Heart left ventricle (tissue), 16 donors: ENCODE data around the gene OR14A16. TPM values are rescaled to one million over a fixed set of nuclear protein-coding genes. Genes with fewer than 3 reads are reported as not detected.

Experiments
- ATAC-seq, 4 donors: fragments of 200-7000 bp; cut with Tn5 transposase; one replicate each; pipeline ENCODE4 v1.9.1; 2020 to 2022; ENCODE audit warnings: moderate library complexity in 4 of 4, mild to moderate bottlenecking in 3 of 4, moderate number of reproducible peaks in 1 of 4
- DNase-seq, 5 donors: peaks; one replicate each; pipeline ENCODE4 v3.0.0-alpha.2; 2020
- H3K27ac ChIP-seq, 12 donors: fragments of 200-600 bp; sonication (generic) in 4 of 12; one replicate each; pipeline versions ENCODE4 v1.5.0 to v1.8.0; 2016 to 2022; ENCODE audit warnings: mild to moderate bottlenecking in 2 of 12
- H3K27me3 ChIP-seq, 9 donors: fragments of 200-600 bp; sonication (generic) in 2 of 9; one replicate each; pipeline versions ENCODE4 v1.5.1 to v1.8.0; 2016 to 2022; ENCODE audit warnings: mild to moderate bottlenecking in 3 of 9
- H3K36me3 ChIP-seq, 9 donors: fragments of 200-600 bp; sonication (generic) in 2 of 9; one replicate each; pipeline versions ENCODE4 v1.5.0 to v1.8.0; 2018 to 2022; ENCODE audit warnings: mild to moderate bottlenecking in 2 of 9
- H3K4me1 ChIP-seq, 12 donors: fragments of 200-600 bp; sonication (generic) in 4 of 12; one replicate each; pipeline versions ENCODE4 v1.5.0 to v1.8.0; 2016 to 2022; ENCODE audit warnings: mild to moderate bottlenecking in 3 of 12
- H3K4me3 ChIP-seq, 12 donors: fragments of 200-600 bp; sonication (generic) in 4 of 12; one replicate each; pipeline versions ENCODE4 v1.5.0 to v1.8.0; 2017 to 2022; ENCODE audit warnings: mild to moderate bottlenecking in 9 of 12, moderate library complexity in 4 of 12
- H3K9me3 ChIP-seq, 12 donors: fragments of 200-600 bp; sonication (generic) in 4 of 12; one replicate each; pipeline versions ENCODE4 v1.5.0 to v1.8.0; 2016 to 2022; ENCODE audit warnings: mild to moderate bottlenecking in 1 of 12
- POLR2A ChIP-seq, 2 donors: fragments of 450-650 bp; IDR thresholded peaks; one replicate each; pipeline ENCODE4 v1.6.1; 2017; ENCODE audit warnings: antibody characterized with exemption in 2 of 2, mild to moderate bottlenecking in 2 of 2, moderate library complexity in 2 of 2
- WGBS, 4 donors: extraction: QIAGEN DNeasy Blood & Tissue Kit in 2 of 4; methylation state at CpG; one replicate each; pipeline versions ENCODE4 v1.1.5 to v1.1.7; 2013 to 2018; 5-methylcytosine and 5-hydroxymethylcytosine counted together
- intact Hi-C, 10 donors: fragments of 100-400 bp; cut with DNase I; formaldehyde crosslinking; loops; one replicate each; pipeline versions ENCODE4 v1.11.1 to v1.14.2; 2022
- polyA plus RNA-seq, 2 donors: library from polyadenylated mRNA; stranded (reverse); fragments of 200-250 nt; gene quantifications; one replicate each; pipeline ENCODE4 v1.2.3, GENCODE V29; 2013
- total RNA-seq, 9 donors: library from RNA; depleted of rRNA in 2 of 9; stranded (reverse); fragments of >200 nt in 2 of 9; fragmentation: NEBNext Ultra II Directional in 3 of 9; extraction: Animal tissue kit (Norgen Biotek cat#: 25700) in 3 of 9; gene quantifications; one replicate each; pipeline versions ENCODE4 v1.1.0 to v1.2.4, GENCODE V29; 2016 to 2023
- TF ChIP-seq, protein P1 (sequence below), 12 donors: fragments of 200-600 bp; sonication (generic) in 4 of 12; IDR thresholded peaks; one replicate each; pipeline versions ENCODE4 v1.5.0 to v1.8.0; 2018 to 2022; ENCODE audit warnings: antibody characterized with exemption in 12 of 12, mild to moderate bottlenecking in 5 of 12
- donor health status: ischemic (EF 13 %, LVEDD 7.1; RV severe dilation, severe dysfunction).
- donor health status: healthy with polysubstance abuse.
- donor health status: DM: no; HTN: yes; CAD: no.
- donor health status: DM: no; HTN: no; CAD: no.
- donor health status: ischemic (EF 25% LVEDD 6.9; RV normal size, moderate dysfunction).
- donor health status: ischemic (EF 25% LVEDD 5.7; RV mildly dilated, moderate dysfunction).
- donor health status: healthy.
- donor health status: DM: yes; HTN: yes; CAD: no.
- donor health status: ischemic (EF 35%, LVEDD 5.7; RV mildly dilated, moderate dysfunction).
- donor health status: nonischemic (EF 11% LVEDD 7.7; RV severe dilation, severe dysfunction).
- donor health status: DM: yes; HTN: yes; CAD: no.
- donor health status: PGD.
- donor health status: ischemic (EF 29% LVEDD 5.4; RV normal size, mild dysfunction).
- donor health status: nonischemic (EF 23%, LVEDD 6.1; RV moderate dilation, normal function).

The OR14A16 gene
- total and polyA plus RNA-seq, 11 donors = not detected

DNA sequence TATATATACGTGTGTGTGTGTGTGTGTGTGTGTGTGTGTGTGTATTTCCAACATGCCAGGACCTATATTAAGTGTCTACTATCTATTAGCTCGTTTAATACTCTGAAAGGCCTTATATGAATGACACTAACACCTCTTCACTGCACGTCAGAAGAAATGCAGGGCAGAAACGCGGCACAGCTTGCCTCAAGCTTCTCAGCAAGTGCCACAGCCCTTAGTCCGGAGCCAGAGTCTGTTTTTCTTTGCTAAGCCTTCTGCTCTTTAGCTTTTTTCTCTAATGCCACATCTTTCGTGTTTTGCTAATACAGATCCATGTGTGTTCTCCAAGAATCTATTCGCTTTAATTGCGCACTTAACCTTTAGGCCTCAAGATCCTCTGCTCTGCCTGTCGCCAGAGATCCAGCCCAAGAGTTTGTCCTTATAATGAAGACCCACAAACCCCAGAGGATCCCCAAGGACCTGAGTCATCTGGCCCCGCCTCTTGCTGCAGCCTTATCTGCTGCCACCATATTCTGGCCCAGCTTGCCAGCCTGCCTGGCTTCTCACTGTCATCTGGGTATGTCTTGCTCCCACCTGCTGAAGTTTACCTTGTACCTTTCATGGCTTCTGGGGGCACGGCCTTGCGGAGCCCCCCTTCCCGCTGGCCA, 31.1 kb upstream of the OR14A16 start:
- TF ChIP-seq, protein P1, sequence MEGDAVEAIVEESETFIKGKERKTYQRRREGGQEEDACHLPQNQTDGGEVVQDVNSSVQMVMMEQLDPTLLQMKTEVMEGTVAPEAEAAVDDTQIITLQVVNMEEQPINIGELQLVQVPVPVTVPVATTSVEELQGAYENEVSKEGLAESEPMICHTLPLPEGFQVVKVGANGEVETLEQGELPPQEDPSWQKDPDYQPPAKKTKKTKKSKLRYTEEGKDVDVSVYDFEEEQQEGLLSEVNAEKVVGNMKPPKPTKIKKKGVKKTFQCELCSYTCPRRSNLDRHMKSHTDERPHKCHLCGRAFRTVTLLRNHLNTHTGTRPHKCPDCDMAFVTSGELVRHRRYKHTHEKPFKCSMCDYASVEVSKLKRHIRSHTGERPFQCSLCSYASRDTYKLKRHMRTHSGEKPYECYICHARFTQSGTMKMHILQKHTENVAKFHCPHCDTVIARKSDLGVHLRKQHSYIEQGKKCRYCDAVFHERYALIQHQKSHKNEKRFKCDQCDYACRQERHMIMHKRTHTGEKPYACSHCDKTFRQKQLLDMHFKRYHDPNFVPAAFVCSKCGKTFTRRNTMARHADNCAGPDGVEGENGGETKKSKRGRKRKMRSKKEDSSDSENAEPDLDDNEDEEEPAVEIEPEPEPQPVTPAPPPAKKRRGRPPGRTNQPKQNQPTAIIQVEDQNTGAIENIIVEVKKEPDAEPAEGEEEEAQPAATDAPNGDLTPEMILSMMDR (IDR thresholded peaks at IDR 0.05) = no peak
- no peak for TF ChIP-seq POLR2A (IDR thresholded peaks at IDR 0.05)
- 81 to 85% (median 83%) methylated on average over 14 of the region's 14 CpGs for WGBS, 4 donors
- no peaks in the 10 kb centered on the region for H3K9me3 ChIP-seq
- no peak overlapping the region for H3K4me3 ChIP-seq
- H3K36me3 ChIP-seq = no peaks in the 10 kb centered on the region
- H3K27me3 ChIP-seq = peaks cover 0 to 44% (median 20%) of the 10 kb centered on the region in 9 donors
- intact Hi-C loops = no loop called here
- no peak for DNase-seq
- peaks cover 0 to 9% (median 0%) of the 10 kb centered on the region in 12 donors for H3K4me1 ChIP-seq
- ATAC-seq = no peak
- H3K27ac ChIP-seq = no peak overlapping the region

DNA sequence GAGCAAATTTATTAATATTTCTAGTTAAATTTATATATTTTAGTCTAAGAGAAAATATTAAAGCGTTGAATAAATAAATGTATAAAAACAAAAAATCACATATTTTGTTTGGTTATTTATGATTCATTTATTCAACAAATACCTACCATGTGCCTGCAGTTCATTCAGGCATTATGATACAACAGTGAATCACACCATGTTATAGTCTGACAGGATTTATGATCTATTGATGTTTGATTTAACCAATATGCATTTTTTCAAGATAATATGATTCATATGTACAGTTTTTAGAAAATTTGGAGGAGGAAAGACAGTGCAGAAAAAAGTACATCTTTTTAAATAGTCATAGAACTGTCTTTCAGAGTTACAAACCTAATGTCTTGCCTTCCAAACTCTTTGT, 25.7 kb upstream of the OR14A16 start:
- Histone ChIP-seq H3K27ac (no peak overlapping the region), H3K4me1 (no peaks in the 10 kb centered on the region), H3K4me3 (no peak overlapping the region), H3K36me3 (no peaks in the 10 kb centered on the region), H3K27me3 (no peaks in the 10 kb centered on the region), H3K9me3 (no peaks in the 10 kb centered on the region)
- WGBS, 4 donors = 76 to 91% (median 82%) methylated on average over 1 of the region's 1 CpG
- intact Hi-C loops = no loop called here
- ATAC-seq (no peak), DNase-seq (no peak)
- no peak for TF ChIP-seq POLR2A (IDR thresholded peaks at IDR 0.05)
- TF ChIP-seq, protein P1 (IDR thresholded peaks at IDR 0.05) = no peak

DNA sequence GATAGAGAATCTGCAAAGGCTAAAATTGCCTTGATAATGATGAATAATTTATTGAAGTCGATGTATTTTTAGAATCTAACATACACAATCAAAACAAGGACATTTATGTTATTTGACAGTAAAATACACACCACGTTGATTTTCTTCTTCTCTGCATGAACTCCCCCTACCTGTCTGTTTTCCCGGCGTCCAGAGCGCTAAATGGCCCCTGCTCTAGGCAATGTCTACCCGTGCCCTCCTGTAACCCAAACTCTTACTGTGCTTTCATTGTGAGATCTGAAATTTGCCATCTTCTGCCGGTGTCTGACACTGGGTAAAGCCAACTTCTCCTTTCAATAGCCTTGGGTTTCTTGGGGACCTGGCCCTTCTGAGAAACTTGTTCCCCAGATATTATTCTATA, 24.4 kb upstream of the OR14A16 start:
- H3K4me3 ChIP-seq = no peak overlapping the region
- no peak for TF ChIP-seq POLR2A (IDR thresholded peaks at IDR 0.05)
- TF ChIP-seq, protein P1 (IDR thresholded peaks at IDR 0.05) = no peak
- H3K36me3 ChIP-seq = no peaks in the 10 kb centered on the region
- H3K9me3 ChIP-seq = no peaks in the 10 kb centered on the region
- H3K4me1 ChIP-seq = no peaks in the 10 kb centered on the region
- H3K27ac ChIP-seq = no peak overlapping the region
- WGBS, 4 donors = 81 to 90% (median 87%) methylated on average over 7 of the region's 7 CpGs
- H3K27me3 ChIP-seq = no peaks in the 10 kb centered on the region
- DNase-seq (no peak), ATAC-seq (no peak)
- intact Hi-C loops = no loop called here

DNA sequence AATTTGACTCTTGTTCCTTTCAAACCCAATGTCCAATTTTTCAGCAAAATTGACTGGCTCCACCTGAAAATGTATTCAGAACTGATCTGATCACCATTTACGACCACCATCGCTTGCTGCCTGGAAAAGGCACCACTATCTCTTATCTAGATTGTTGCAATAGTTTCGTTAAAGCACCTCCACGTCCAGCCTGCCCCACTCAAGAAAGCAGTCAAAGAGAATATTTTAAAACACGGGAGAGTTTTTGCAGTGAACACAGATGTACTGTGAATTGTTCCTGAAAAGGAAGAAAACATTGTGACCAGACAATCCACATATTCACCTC, 21.7 kb upstream of the OR14A16 start:
- ATAC-seq (no peak), DNase-seq (no peak)
- 55 to 63% (median 60%) methylated on average over 5 of the region's 5 CpGs for WGBS, 4 donors
- TF ChIP-seq POLR2A (IDR thresholded peaks at IDR 0.05) = no peak
- TF ChIP-seq, protein P1 (IDR thresholded peaks at IDR 0.05) = no peak
- H3K9me3 ChIP-seq = no peaks in the 10 kb centered on the region
- no peaks in the 10 kb centered on the region for H3K36me3 ChIP-seq
- intact Hi-C loops = no loop called here
- no peaks in the 10 kb centered on the region for H3K4me1 ChIP-seq
- no peaks in the 10 kb centered on the region for H3K27me3 ChIP-seq
- H3K4me3 ChIP-seq = no peak overlapping the region
- H3K27ac ChIP-seq = no peak overlapping the region
